ENCODE data around the gene STK10.
"Not testable (repeated sequence)": the region's sequence is repeated elsewhere in the genome, so short reads cannot be mapped to it uniquely, and the experiment has no call there.

STK10 gene

GRCh38 chr5:172162987-172163343, 25.1 kb downstream of the STK10 start:
- H3K27ac ChIP-seq = 0 out of 2 replicates have a peak overlapping the region, but pooled peaks have one; percentile 2
- POLR2A ChIA-PET (ENCODE audit: low non-redundant PET) = no interaction called here
- DNase-seq (ENCODE audit: low spot score) = no peak
- no peak for TF ChIP-seq CTCF (conservative IDR thresholded peaks at IDR 0.05; ENCODE audit: low read depth)
- CTCF ChIA-PET = interaction anchor here (0.6 to 0.8 kb wide), 3 partner anchors 10 to 110 kb away, joined by 3 to 4 read pairs (median 3); no protein-coding TSS in a partner anchor

DNA sequence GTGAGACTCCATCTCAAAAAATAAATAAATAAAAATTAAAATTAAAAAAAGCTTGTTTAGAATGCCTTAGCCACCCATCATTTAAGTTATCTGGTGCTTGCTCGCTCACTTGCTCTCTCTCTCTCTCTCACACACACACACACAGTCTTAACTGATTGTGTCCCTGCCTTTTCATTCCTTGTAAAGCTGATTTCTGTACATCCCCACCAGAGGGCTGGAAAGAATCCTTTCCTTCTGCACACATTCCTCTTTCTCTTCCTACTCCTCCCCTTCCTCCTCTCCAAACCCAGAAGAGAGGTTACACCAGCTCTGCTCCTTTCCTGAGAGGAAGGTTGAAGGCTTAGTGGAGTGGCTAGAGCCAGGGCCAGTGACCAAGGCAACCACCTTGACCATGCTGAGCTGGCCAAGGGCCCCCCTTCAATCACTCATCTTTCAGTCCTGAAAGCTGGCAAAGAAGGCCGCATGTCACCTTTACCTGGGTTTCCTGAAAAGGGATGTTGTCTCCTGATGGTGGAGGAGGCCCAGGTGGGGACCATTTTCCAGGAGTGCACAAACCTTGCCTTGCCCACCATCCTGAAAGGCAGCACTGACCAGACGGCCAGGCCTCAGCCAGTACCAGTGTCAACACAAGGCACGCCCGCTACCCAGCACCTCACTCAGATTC, 25.6 kb downstream of the STK10 start:
- 0 out of 2 replicates have a peak overlapping the region, but pooled peaks have one; percentile 2 for H3K27ac ChIP-seq
- ChIA-PET POLR2A (ENCODE audit: low non-redundant PET) (interaction anchor here (0.6 kb wide), 1 partner anchor 15 kb away, joined by 5 read pairs; no protein-coding TSS in a partner anchor), CTCF (interaction anchor here (0.6 to 0.8 kb wide), 5 partner anchors 11 to 141 kb away, joined by 3 to 4 read pairs (median 3); no protein-coding TSS in a partner anchor)
- no peak for DNase-seq (ENCODE audit: low spot score)
- TF ChIP-seq CTCF (conservative IDR thresholded peaks at IDR 0.05; ENCODE audit: low read depth) = no peak

- ChIA-PET POLR2A (ENCODE audit: low non-redundant PET) (no interaction called here), CTCF (no interaction called here)
- H3K27ac ChIP-seq = no peak overlapping the region
- TF ChIP-seq CTCF (conservative IDR thresholded peaks at IDR 0.05; ENCODE audit: low read depth) = no peak
- no peak for DNase-seq (ENCODE audit: low spot score)
Measured at GRCh38 chr5:172160506-172160905, 27.5 kb downstream of the STK10 start.

DNA sequence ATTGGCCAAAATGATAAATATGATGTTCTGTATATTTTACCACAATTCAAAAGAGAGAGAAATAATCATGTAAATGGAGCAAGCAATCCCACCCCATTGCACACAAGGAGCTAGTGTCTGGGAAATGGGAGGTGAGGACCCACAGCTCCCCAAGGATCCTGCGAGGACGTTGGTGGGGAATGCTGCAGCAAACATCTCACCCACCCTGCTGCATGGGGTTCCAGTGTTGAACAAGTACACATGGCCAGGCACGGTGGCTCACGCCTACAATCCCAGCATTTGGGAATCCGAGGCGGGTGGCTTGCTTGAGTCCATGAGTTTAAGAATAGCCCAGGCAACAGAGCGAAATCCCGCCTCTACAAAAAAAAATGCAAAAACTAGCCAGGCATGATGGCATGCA, 29.0 kb downstream of the STK10 start:
- ChIA-PET POLR2A (ENCODE audit: low non-redundant PET) (no interaction called here), CTCF (interaction anchor here (0.6 to 0.7 kb wide), 2 partner anchors 25 to 1479 kb away, joined by 3 read pairs; no protein-coding TSS in a partner anchor)
- H3K27ac ChIP-seq = no peak overlapping the region
- DNase-seq (ENCODE audit: low spot score) = no peak
- TF ChIP-seq CTCF (conservative IDR thresholded peaks at IDR 0.05; ENCODE audit: low read depth) = no peak

DNA sequence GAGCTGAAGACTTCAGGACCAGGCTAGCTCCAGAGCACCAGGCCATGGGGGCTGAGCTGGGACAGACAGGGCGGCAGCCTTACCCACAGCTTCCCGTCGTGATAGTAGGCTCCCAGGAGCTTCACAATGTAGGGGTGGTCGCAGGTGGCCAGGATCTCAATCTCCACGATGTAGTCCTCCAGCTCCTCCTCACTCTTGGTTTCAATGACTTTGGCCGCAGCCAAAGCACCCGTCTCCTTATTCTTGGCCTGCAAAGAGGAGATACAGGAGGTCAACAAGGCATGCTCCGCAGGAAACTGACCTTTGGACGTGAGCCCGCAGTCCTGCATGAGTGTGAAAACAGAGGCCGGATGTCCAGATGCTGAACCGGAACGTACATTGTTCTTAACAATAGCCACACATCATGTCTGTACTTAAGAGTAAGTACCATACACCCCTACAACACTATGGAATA, 31.5 kb downstream of the STK10 start:
- CTCF ChIA-PET = no interaction called here

GRCh38 chr5:172155101-172155500, 32.9 kb downstream of the STK10 start:
- CTCF ChIA-PET; POLR2A ChIA-PET (ENCODE audit: low non-redundant PET); H3K27ac ChIP-seq; DNase-seq (ENCODE audit: low spot score): not testable (repeated sequence)

More for the DNA sequence above, 31.5 kb downstream of the STK10 start:
- DNase-seq (ENCODE audit: low spot score) = no peak
- POLR2A ChIA-PET (ENCODE audit: low non-redundant PET) = no interaction called here
- TF ChIP-seq CTCF (conservative IDR thresholded peaks at IDR 0.05; ENCODE audit: low read depth) = no peak
- no peak overlapping the region for H3K27ac ChIP-seq

DNA sequence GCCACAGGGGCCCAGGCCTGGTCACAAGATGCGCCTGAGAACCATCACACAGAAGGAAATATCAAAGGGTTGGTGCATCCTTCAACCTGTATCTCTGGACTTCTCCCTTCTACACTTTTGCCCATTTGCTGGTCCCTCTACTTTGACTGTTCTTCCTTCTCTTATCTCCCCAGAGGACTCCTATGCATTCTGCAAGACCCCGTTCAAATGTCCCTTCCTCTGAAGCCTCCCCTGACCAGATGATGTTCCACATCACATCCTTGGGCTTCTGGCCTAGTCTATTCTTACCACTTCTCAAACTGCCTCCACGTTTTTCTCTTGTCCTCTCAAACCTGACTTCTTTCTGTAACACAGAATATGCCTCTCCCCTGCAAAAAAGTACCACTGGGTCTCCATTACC, 34.3 kb downstream of the STK10 start:
- no peak for TF ChIP-seq CTCF (conservative IDR thresholded peaks at IDR 0.05; ENCODE audit: low read depth)
- DNase-seq (ENCODE audit: low spot score) = no peak
- ChIA-PET CTCF (no interaction called here), POLR2A (ENCODE audit: low non-redundant PET) (no interaction called here)
- no peak overlapping the region for H3K27ac ChIP-seq
